Stimulated activated CD4-positive, alpha-beta T cell treated with anti-CD3 and anti-CD28 coated beads, Interleukin-15, amount 100 ng/mL, for 48 hours (primary cell): ENCODE results near the gene APOF.
A peak's percentile ranks its signal among the peaks of the same experiment; 100 is the strongest.
"Not testable (repeated sequence)": the region's sequence is repeated elsewhere in the genome, so short reads cannot be mapped to it uniquely, and the experiment has no call there.

ENCODE experiments used
- DNase-seq, 2 donors: peaks; one replicate each; pipeline ENCODE4 v3.0.0-alpha.2; 2020; ENCODE audit warnings: low read depth in 2 of 2

The APOF gene

GRCh38 chr12:56332512-56333196 is 30.0 kb downstream of the APOF start:
- no peak for DNase-seq

GRCh38 chr12:56330936-56331490 is 31.6 kb downstream of the APOF start:
- DNase-seq: no peak

- no peak for DNase-seq
Measured at GRCh38 chr12:56326533-56326932, 36.1 kb downstream of the APOF start.

- no peak for DNase-seq
Measured at GRCh38 chr12:56326126-56326525, 36.5 kb downstream of the APOF start.

GRCh38 chr12:56324206-56324605 is 38.5 kb downstream of the APOF start:
- no peak for DNase-seq

- DNase-seq: not testable (repeated sequence)
Measured at GRCh38 chr12:56321610-56322009, 41.0 kb downstream of the APOF start.

GRCh38 chr12:56321027-56321426 is 41.6 kb downstream of the APOF start:
- no peak for DNase-seq

- DNase-seq: no peak
Measured at GRCh38 chr12:56317675-56318074, 45.0 kb downstream of the APOF start.

- DNase-seq: peak; percentile 91 to 92
Measured at GRCh38 chr12:56315622-56316473, 46.8 kb downstream of the APOF start, which contains the start of gene CNPY2. Gene CNPY2, minus strand, starts transcription at chr12:56315988. Its CDS starts 771 bp downstream, at chr12:56315217.

GRCh38 chr12:56315249-56315621 is 47.4 kb downstream of the APOF start:
- no peak for DNase-seq

GRCh38 chr12:56311003-56311402 is 51.7 kb downstream of the APOF start:
- no peak for DNase-seq
